ENCODE measurements around the gene VAPB.

- TF ChIP-seq FOXA1 (IDR thresholded peaks at IDR 0.05) (no peak), FOXK2 (IDR thresholded peaks at IDR 0.05) (no peak), TARDBP (IDR thresholded peaks at IDR 0.05) (no peak), HDGF (IDR thresholded peaks at IDR 0.05; ENCODE audit: borderline replicate concordance) (no peak), CTBP1 (IDR thresholded peaks at IDR 0.05; ENCODE audit: borderline replicate concordance) (no peak), SP1 (IDR thresholded peaks at IDR 0.05) (no peak), L3MBTL2 (conservative IDR thresholded peaks at IDR 0.05) (no peak), SUZ12 (IDR thresholded peaks at IDR 0.05) (no peak), ELF4 (IDR thresholded peaks at IDR 0.05) (no peak), ARNT (IDR thresholded peaks at IDR 0.05) (no peak), FOXM1 (IDR thresholded peaks at IDR 0.05; ENCODE audit: borderline replicate concordance) (no peak)
Measured at GRCh38 chr20:58481481-58482021, 92.5 kb downstream of the VAPB start.
